Neural cell (in vitro differentiated cells): ENCODE measurements around the gene MICALL1.

Source experiments
- CTCF ChIP-seq: fragments of 450-650 bp; IDR thresholded peaks from 2 replicates; pipeline ENCODE4 v1.5.1; 2014; ENCODE audit warnings: antibody characterized with exemption, mild to moderate bottlenecking, moderate library complexity; ENCODE audit not compliant: poor library complexity, severe bottlenecking
- EZH2 ChIP-seq: fragments of 200-600, 300-800 bp; shearing (Covaris generic), sonication (generic); IDR thresholded peaks from 2 replicates; pipeline ENCODE4 v1.6.1; 2014; ENCODE audit warnings: antibody characterized with exemption, low read length, borderline replicate concordance, mild to moderate bottlenecking; ENCODE audit not compliant: insufficient read depth, poor library complexity, severe bottlenecking
- POLR2AphosphoS5 ChIP-seq: IDR thresholded peaks from 2 replicates; pipeline ENCODE4 v1.6.1; 2012

DNA sequence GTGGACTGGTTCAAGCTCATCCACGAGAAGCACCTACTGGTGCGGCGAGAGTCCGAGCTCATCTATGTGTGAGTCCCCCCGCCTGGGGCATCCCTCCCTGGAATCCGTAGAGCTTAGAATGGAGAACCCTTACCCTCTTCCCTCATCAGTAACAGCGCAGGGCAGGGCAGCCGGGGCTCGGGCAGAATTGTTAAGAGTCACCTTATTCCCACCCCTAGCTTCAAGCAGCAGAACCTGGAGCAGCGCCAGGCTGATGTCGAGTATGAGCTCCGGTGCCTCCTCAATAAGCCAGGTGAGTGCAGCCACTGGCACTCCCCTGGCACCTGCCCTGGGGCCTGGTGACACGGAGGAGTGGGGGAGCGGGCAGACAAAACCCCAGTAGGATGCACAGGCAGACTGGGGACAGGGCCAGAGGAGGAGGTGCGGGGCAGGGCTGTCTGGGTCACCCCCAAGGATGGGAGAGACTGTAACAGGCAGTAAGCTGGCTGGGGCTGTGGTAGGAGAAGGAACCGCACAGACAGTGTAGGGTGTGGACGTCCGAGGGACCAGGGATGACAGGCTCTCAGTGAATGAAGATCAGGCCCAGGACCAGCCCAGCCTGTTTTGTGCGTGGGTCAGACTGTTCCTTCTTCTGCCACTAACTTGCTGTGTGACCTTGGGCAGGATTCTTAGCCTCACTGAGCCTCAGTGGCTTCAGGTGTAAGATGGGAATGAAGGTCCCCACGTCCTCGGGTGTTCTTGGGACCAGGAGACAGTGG is 26.9 kb downstream of the MICALL1 start:
- TF ChIP-seq CTCF, result no peak
- no peak for TF ChIP-seq POLR2AphosphoS5
- TF ChIP-seq EZH2, result no peak
